Parathyroid adenoma (tissue), 2 donors: Measurements from ENCODE around the gene ADAMTSL1.

Experiments
- H2AFZ ChIP-seq: fragments of 300-600 bp; sonication (generic); one replicate; pipeline ENCODE4 v1.7.0; 2017; ENCODE audit warnings: antibody characterized with exemption, mild to moderate bottlenecking
- H3K27ac ChIP-seq: fragments of 300-600 bp; sonication (generic); one replicate; pipeline ENCODE4 v1.7.0; 2017
- H3K27me3 ChIP-seq: fragments of 300-600 bp; sonication (generic); one replicate; pipeline ENCODE4 v1.7.0; 2017; ENCODE audit warnings: low read length; ENCODE audit not compliant: control insufficient read depth, insufficient read depth
- H3K36me3 ChIP-seq: fragments of 300-600 bp; sonication (generic); one replicate; pipeline ENCODE4 v1.7.0; 2017; ENCODE audit warnings: low read length; ENCODE audit not compliant: control insufficient read depth, insufficient read depth
- H3K4me1 ChIP-seq: fragments of 300-600 bp; sonication (generic); one replicate; pipeline ENCODE4 v1.7.0; 2017; ENCODE audit warnings: control low read depth
- H3K4me2 ChIP-seq: fragments of 300-600 bp; sonication (generic); one replicate; pipeline ENCODE4 v1.7.0; 2017; ENCODE audit warnings: low read length
- H3K4me3 ChIP-seq: fragments of 300-600 bp; sonication (generic); one replicate; pipeline ENCODE4 v1.7.0; 2017; ENCODE audit warnings: low read depth, low read length
- H3K79me2 ChIP-seq: fragments of 300-600 bp; sonication (generic); one replicate; pipeline ENCODE4 v1.7.0; 2017; ENCODE audit warnings: control low read depth
- H3K9ac ChIP-seq: fragments of 300-600 bp; sonication (generic); one replicate; pipeline ENCODE4 v1.7.0; 2017; ENCODE audit warnings: mild to moderate bottlenecking
- H3K9me3 ChIP-seq: fragments of 300-600 bp; sonication (generic); one replicate; pipeline ENCODE4 v1.7.0; 2017; ENCODE audit warnings: low read length; ENCODE audit not compliant: control insufficient read depth
- TF ChIP-seq, protein P1 (sequence below): fragments of 300-600 bp; sonication (generic); IDR thresholded peaks from one replicate; pipeline ENCODE4 v1.7.0; 2017; ENCODE audit warnings: antibody characterized with exemption, mild to moderate bottlenecking
- donor health status: primary hyperparathyroidism.

Gene ADAMTSL1

DNA sequence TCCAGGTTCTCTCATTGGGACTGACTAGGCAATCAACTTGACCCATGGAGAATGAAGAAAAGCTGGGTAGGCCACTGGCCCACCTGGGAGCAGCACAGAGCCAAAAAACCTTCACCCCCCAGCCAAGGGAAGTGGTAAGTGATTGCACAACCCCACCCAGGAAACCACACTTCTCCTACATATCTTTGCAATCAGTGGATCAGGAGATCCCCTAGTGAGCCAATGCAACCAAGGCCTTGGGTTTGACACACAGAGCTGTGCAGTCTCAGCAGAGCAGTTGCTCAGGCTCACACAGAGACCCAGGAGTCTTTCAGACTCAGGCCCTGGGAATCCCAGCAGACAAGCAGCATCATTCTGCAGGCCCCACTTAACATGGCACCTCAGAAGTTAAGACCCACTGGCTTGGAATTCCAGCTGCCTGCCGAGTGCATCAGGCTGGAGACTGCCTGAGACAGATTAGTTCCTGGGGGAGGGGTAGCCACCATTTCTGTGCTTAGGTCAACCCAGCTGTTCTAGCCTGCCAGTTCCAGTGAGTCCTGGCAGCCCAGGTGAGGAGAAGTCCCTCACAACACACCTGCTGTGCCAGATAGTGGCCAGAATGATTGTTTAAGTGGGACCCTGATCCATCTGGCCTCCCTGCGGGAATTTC is 422.7 kb downstream of the ADAMTSL1 start:
- Histone ChIP-seq H3K27ac (no peak overlapping the region), H3K79me2 (no peaks in the 10 kb centered on the region), H3K9me3 (no peaks in the 10 kb centered on the region), H3K27me3 (no peaks in the 10 kb centered on the region), H3K4me3 (no peak overlapping the region), H2AFZ (no peak overlapping the region), H3K9ac (no peak overlapping the region), H3K4me1 (no peaks in the 10 kb centered on the region), H3K36me3 (no peaks in the 10 kb centered on the region), H3K4me2 (no peak overlapping the region)
- TF ChIP-seq, protein P1, sequence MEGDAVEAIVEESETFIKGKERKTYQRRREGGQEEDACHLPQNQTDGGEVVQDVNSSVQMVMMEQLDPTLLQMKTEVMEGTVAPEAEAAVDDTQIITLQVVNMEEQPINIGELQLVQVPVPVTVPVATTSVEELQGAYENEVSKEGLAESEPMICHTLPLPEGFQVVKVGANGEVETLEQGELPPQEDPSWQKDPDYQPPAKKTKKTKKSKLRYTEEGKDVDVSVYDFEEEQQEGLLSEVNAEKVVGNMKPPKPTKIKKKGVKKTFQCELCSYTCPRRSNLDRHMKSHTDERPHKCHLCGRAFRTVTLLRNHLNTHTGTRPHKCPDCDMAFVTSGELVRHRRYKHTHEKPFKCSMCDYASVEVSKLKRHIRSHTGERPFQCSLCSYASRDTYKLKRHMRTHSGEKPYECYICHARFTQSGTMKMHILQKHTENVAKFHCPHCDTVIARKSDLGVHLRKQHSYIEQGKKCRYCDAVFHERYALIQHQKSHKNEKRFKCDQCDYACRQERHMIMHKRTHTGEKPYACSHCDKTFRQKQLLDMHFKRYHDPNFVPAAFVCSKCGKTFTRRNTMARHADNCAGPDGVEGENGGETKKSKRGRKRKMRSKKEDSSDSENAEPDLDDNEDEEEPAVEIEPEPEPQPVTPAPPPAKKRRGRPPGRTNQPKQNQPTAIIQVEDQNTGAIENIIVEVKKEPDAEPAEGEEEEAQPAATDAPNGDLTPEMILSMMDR = no peak

DNA sequence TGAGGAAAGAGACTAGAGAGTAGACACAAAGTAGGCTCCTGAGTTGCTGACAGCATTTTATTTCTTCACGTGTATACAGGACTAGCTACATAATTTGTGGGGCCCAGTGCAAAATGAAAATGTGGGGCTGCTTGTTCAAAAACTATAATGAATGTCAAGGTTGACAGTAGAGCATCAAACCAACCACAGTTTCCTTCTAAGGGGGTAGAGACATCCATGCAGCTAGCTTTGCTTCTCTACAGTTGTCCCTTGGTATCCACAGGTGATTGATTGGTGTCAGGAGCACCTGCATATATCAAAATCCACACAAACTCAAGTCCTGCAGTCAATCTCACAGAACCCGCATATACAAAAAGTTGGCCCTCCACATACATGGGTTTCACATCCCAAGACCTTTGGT is 429.5 kb downstream of the ADAMTSL1 start:
- TF ChIP-seq, protein P1 = no peak
- H3K4me3 ChIP-seq = no peak overlapping the region
- no peaks in the 10 kb centered on the region for H3K4me1 ChIP-seq
- no peak overlapping the region for H3K4me2 ChIP-seq
- no peak overlapping the region for H3K9ac ChIP-seq
- no peaks in the 10 kb centered on the region for H3K9me3 ChIP-seq
- H3K27me3 ChIP-seq = no peaks in the 10 kb centered on the region
- no peak overlapping the region for H2AFZ ChIP-seq
- no peaks in the 10 kb centered on the region for H3K36me3 ChIP-seq
- no peaks in the 10 kb centered on the region for H3K79me2 ChIP-seq
- H3K27ac ChIP-seq = no peak overlapping the region

DNA sequence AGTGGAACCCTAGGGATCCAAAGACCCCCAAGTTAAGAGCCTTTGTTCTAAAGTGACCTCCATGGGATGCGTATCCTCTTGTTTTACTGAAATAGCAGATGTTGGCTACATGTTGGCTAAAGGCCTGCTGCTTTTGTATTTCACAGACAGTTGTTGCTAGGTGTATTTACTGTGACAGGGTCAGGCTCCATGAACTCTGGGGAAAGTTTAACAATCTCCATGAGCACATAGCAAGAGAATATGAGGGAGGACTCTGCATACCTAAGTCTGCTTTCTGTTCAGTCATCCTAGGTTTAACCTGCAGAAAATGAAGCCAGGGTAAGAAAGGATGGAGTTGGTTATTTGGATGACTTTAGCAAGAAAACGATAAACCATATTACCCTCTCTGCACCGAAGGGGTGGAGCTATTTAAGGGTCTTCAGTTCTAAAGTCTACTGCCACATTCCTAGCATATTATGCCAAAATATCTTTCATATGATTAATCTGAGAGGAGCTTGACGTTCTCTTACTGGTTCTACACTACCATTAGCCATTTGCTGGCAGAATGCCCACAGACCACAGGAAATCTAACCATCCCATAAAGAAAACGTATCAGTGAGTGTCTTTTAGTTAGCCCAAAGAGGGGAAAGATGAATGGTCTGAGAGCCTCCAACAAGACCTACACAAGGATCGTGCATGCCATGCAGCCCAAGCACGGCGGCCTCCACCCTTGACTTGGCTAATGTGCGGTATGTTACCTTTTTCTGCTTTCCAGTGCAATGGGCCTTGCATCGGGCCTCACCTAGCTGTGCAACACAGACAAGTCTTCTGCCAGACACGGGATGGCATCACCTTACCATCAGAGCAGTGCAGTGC is 431.3 kb downstream of the ADAMTSL1 start:
- Histone ChIP-seq H3K36me3 (no peaks in the 10 kb centered on the region), H3K4me1 (no peaks in the 10 kb centered on the region), H3K4me3 (no peak overlapping the region), H3K27me3 (no peaks in the 10 kb centered on the region), H3K9ac (no peak overlapping the region), H2AFZ (no peak overlapping the region), H3K79me2 (no peaks in the 10 kb centered on the region), H3K4me2 (no peak overlapping the region), H3K27ac (no peak overlapping the region), H3K9me3 (no peaks in the 10 kb centered on the region)
- TF ChIP-seq, protein P1 = no peak

DNA sequence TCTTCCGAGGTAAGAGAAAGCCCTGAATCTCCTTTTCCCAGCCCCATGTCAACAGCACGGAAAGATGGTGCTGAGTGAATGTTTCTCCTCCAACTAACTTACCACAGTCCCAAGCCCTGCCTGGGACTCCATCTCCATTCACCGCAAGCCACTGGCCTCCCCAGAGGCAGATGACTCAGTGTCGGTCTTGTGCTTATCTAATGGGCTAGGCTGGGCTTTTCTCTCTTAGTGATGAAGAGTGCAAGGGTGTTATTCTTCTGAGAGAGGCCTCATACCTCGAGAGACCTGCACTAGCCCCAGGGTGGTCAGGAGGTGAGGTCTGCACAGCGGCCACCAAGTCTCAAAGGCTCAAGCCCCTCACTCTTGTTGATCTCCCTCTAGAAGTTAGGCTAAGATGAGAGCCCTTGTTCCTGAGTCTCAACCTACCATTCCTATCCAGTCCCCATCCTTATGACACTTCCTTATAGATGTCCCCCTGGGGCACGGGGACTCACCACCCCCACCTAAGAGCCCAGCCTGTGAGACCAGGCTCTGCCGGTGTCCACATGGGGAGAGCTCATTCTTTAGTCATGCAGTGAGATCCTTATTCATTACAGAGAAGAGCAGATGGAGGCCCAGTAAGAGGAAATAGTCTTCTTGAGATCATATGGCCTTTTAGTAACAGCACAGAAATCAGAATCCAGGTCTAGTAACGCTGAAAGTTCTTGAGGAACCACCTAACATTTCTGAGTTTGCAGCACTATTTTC is 432.1 kb downstream of the ADAMTSL1 start:
- H3K36me3 ChIP-seq = no peaks in the 10 kb centered on the region
- no peaks in the 10 kb centered on the region for H3K4me1 ChIP-seq
- no peak overlapping the region for H3K9ac ChIP-seq
- H3K4me2 ChIP-seq = no peak overlapping the region
- H3K27me3 ChIP-seq = no peaks in the 10 kb centered on the region
- TF ChIP-seq, protein P1 = no peak
- no peak overlapping the region for H3K4me3 ChIP-seq
- H3K27ac ChIP-seq = no peak overlapping the region
- H3K79me2 ChIP-seq = no peaks in the 10 kb centered on the region
- H3K9me3 ChIP-seq = no peaks in the 10 kb centered on the region
- no peak overlapping the region for H2AFZ ChIP-seq
